Left lung (tissue), 10 donors: Measurements from ENCODE around the gene MT1H. TPM values are rescaled to one million over a fixed set of nuclear protein-coding genes. Genes with fewer than 3 reads are reported as not detected.
A peak's percentile ranks its signal among the peaks of the same experiment; 100 is the strongest.

Source experiments
- ATAC-seq: fragments of 200-7000 bp; cut with Tn5 transposase; one replicate; pipeline ENCODE4 v1.9.1; 2020; ENCODE audit warnings: moderate library complexity
- DNase-seq, 4 donors: peaks; one replicate each; pipeline ENCODE4 v3.0.0-alpha.2; 2013 to 2020
- H3K27ac ChIP-seq, 2 donors: fragments of 200-600 bp; sonication (generic) in 1 of 2; one replicate each; pipeline versions ENCODE4 v1.5.0 to v1.8.0; 2020 to 2021
- H3K27me3 ChIP-seq, 2 donors: fragments of 200-600 bp; sonication (generic) in 1 of 2; one replicate each; pipeline versions ENCODE4 v1.5.0 to v1.8.0; 2020 to 2021
- H3K36me3 ChIP-seq, 2 donors: fragments of 200-600 bp; sonication (generic) in 1 of 2; one replicate each; pipeline versions ENCODE4 v1.5.0 to v1.8.0; 2020 to 2021
- H3K4me1 ChIP-seq, 2 donors: fragments of 200-600 bp; one replicate each; pipeline ENCODE4 v1.8.0; 2021
- H3K4me3 ChIP-seq, 2 donors: fragments of 200-600 bp; sonication (generic) in 1 of 2; one replicate each; pipeline versions ENCODE4 v1.5.0 to v1.8.0; 2020 to 2021; ENCODE audit warnings: mild to moderate bottlenecking in 1 of 2
- H3K9me3 ChIP-seq, 2 donors: fragments of 200-600 bp; sonication (generic) in 1 of 2; one replicate each; pipeline versions ENCODE4 v1.5.0 to v1.8.0; 2020 to 2021
- CTCF ChIP-seq, 2 donors: fragments of 200-600 bp; sonication (generic) in 1 of 2; IDR thresholded peaks; one replicate each; pipeline versions ENCODE4 v1.5.0 to v1.8.0; 2021; ENCODE audit warnings: antibody characterized with exemption in 2 of 2
- intact Hi-C, 2 donors: fragments of 100-400 bp; cut with DNase I; formaldehyde crosslinking; loops; one replicate each; pipeline versions ENCODE4 v1.11.2 to v1.14.2; 2022
- polyA plus RNA-seq, 6 donors: library from polyadenylated mRNA; unstranded; fragments of 120-200 nt; gene quantifications; one replicate each; pipeline ENCODE4 v1.2.1, GENCODE V29; 2013; ENCODE audit not compliant: insufficient read length in 6 of 6
- total RNA-seq, 2 donors: library from RNA; stranded (reverse); fragmentation: NEBNext Ultra II Directional; extraction: Animal tissue kit (Norgen Biotek cat#: 25700); gene quantifications; one replicate each; pipeline ENCODE4 v1.2.1, GENCODE V29; 2021
- donor health status: DM: no; HTN: yes; CAD: no.
- donor health status: DM: no; HTN: no; CAD: no.

Gene MT1H
- total and polyA plus RNA-seq, 8 donors = 1.1 to 2.3 (median 2.2) TPM; not detected in 4

DNA sequence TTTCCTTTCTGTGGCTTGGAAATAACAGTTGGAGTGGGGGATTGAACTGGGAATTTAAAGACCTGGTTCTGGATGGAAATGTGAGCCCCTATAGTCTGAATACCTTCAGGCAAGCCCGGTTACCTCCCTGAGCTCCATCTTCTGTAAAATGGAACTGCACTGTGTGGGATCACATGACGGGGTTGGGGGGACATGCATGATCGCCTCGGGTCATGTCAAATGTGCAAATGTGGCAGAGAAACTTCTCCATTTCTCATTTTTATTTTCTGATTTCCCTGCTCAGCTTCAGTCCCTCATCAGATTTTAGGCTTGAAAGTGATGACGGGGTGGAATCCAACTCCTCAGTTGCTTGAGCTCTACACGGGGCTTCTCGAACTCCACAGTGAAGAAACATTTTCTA is 16.4 kb upstream of the MT1H start:
- Histone ChIP-seq H3K27me3 (peaks cover 0 to 29% of the 10 kb centered on the region in 2 donors), H3K36me3 (no peaks in the 10 kb centered on the region), H3K9me3 (no peaks in the 10 kb centered on the region), H3K4me3 (no peak overlapping the region), H3K4me1 (peaks cover 0 to 6% of the 10 kb centered on the region in 2 donors), H3K27ac (no peak overlapping the region)
- ATAC-seq (no peak), DNase-seq (no peak)
- intact Hi-C loops = no loop called here
- no peak for TF ChIP-seq CTCF (IDR thresholded peaks at IDR 0.05)

DNA sequence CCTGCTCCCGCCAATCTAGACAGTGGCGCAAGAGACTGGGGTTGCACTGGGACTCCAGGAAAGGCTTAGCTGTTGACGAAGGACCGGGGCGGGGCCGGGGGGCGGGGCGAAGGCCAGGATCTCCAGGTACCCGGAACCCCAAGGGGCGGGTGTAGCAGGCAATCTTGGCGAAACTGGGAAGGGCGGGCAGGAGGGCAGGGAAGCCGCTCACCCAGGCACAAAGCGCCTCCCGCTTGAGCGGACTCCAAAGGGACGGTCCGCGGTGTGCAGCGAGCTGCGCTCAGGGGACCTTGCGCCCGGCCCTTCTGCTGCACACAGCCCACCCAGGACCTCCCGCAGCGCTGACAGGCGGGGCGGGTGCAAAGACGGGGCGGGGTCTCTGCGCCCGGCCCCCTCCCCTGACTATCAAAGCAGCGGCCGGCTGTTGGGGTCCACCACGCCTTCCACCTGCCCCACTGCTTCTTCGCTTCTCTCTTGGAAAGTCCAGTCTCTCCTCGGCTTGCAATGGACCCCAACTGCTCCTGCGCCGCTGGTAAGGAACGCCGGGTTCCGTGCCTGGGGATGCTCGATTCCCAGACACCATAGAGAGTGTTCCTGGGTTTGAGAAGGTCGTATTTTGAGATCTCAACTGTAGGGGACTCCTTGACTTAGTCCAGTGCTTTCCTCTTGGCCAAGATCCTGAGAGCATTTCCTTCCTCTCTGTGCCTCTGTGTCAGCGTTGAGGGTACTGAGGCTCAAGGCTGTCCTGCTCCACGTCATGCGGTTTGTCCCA is 11.9 kb upstream of the MT1H start, which contains the start of gene MT1F:
MT1F (plus strand) TSS at position 405 of the 772 bp plus-strand sequence; CDS start at position 505, 100 bp downstream.
- ATAC-seq (peak; percentile 98), DNase-seq (peak in 3 of 4 donors; percentile 69 to 94 (median 90))
- Histone ChIP-seq H3K9me3 (no peaks in the 10 kb centered on the region), H3K36me3 (no peaks in the 10 kb centered on the region), H3K27me3 (peaks cover 3 to 21% of the 10 kb centered on the region in 2 donors), H3K27ac (peak within 1 kb of the TSS in 1 of 2 donors; percentile 60), H3K4me1 (peaks cover 0 to 15% of the 10 kb centered on the region in 2 donors), H3K4me3 (peak within 1 kb of the TSS; percentile 55 to 63)
- no peak for TF ChIP-seq CTCF (IDR thresholded peaks at IDR 0.05)
- intact Hi-C loops = no loop called here

- intact Hi-C loops = no loop called here
- H3K4me1 ChIP-seq = peaks cover 0 to 19% of the 10 kb centered on the region in 2 donors
- DNase-seq = peak in 1 of 4 donors; percentile 66
- ATAC-seq = no peak
- TF ChIP-seq CTCF (IDR thresholded peaks at IDR 0.05) = no peak
- H3K4me3 ChIP-seq = peak overlapping the region; percentile 55 to 63
- no peaks in the 10 kb centered on the region for H3K36me3 ChIP-seq
- H3K27me3 ChIP-seq = peaks cover 10 to 27% of the 10 kb centered on the region in 2 donors
- no peaks in the 10 kb centered on the region for H3K9me3 ChIP-seq
- peak overlapping the region in 1 of 2 donors; percentile 60 for H3K27ac ChIP-seq
Measured at GRCh38 chr16:56658327-56658875, 11.2 kb upstream of the MT1H start.

DNA sequence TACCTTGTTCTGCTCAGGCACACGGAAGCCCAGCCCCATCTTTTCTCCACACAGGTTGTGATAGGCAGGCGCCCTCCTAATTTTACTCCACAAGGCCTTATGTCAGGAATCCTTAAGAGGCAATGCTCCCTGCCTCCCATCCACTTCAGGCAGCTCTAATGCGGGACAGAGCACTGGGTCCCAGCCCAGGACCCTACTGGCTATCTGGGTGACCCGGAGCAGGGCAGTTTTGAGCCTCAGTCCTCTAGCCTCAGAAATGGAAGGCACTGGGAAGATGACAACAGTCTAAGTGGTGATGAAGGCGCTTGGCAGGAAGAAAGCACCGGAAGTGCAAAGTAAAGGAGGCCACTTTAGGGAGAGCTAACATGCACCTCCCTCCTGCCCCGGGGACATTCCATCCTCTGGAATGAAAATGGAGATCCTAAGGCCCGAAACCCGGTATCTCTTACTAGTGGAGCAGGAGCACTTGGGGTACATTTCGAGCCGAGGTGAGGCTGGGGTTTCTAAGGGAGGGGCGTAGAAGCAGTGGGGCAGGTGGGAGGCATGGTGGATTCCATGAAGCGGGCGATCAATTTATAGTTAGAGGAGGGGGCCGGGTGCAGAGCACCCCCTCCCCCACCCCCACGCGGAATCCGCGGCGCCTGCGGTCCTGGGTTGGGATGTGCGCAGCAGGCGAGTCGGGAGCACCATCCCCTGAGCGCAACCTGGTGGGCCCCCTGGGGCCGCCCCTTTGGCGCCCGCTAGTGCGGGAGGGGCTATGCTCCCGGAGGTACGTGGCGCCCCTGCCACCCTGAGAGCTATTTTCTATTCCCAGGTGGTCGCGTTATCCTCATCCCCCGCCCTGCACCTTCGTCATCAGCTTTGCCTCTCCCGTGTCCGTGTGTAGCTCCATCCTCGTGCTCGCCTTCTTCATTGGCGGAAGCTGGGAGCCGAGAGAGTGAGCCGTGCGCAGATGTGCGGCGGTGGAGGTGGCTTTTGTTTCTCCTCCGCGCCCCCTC is 7.0 kb upstream of the MT1H start:
- no peaks in the 10 kb centered on the region for H3K9me3 ChIP-seq
- no peaks in the 10 kb centered on the region for H3K36me3 ChIP-seq
- no peak overlapping the region for H3K27ac ChIP-seq
- H3K4me1 ChIP-seq = peaks cover 0 to 21% of the 10 kb centered on the region in 2 donors
- TF ChIP-seq CTCF (IDR thresholded peaks at IDR 0.05) = no peak
- intact Hi-C loops = no loop called here
- DNase-seq (no peak), ATAC-seq (no peak)
- H3K27me3 ChIP-seq = peaks cover 21 to 69% of the 10 kb centered on the region in 2 donors
- no peak overlapping the region for H3K4me3 ChIP-seq
